ENCODE results near the gene AGRN. TPM values are rescaled to one million over a fixed set of nuclear protein-coding genes. Genes with fewer than 3 reads are reported as not detected.
"Not testable (repeated sequence)": the region's sequence is repeated elsewhere in the genome, so short reads cannot be mapped to it uniquely, and the experiment has no call there.

Gene AGRN
- total RNA-seq, 1 donor from 2014 or later: 374 TPM

DNA sequence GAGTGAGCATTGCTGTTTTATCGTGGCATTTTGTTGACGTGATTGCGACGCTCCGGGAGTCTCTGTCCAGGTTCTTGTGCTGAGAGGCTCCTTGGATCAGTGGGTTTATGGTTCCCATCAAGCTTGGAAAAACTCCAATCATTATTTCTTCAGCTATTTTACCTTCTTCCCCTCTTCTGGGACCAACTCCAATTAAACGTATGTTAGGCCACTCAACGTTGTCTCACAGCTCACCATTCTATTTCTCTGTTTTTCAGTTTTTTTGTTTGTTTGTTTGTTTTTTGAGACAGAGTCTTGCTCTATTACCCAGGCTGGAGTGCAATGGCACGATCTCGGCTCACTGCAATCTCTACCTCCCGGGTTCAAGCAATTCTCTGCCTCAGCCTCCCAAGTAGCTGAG lies 28.0 kb upstream of the AGRN start:
- Mint-ChIP-seq H3K4me1 (ENCODE audit: unreplicated experiment) (peaks cover 3% of the 10 kb centered on the region), H3K4me3 (ENCODE audit: unreplicated experiment) (no peak overlapping the region), H3K27ac (ENCODE audit: unreplicated experiment) (peak overlapping the region; percentile 26), H3K9me3 (ENCODE audit: unreplicated experiment) (peaks cover 5% of the 10 kb centered on the region), H3K36me3 (ENCODE audit: low read depth, unreplicated experiment) (peaks cover 14% of the 10 kb centered on the region), H3K27me3 (ENCODE audit: unreplicated experiment) (peaks cover 25% of the 10 kb centered on the region)
- TF ChIP-seq, protein P1, sequence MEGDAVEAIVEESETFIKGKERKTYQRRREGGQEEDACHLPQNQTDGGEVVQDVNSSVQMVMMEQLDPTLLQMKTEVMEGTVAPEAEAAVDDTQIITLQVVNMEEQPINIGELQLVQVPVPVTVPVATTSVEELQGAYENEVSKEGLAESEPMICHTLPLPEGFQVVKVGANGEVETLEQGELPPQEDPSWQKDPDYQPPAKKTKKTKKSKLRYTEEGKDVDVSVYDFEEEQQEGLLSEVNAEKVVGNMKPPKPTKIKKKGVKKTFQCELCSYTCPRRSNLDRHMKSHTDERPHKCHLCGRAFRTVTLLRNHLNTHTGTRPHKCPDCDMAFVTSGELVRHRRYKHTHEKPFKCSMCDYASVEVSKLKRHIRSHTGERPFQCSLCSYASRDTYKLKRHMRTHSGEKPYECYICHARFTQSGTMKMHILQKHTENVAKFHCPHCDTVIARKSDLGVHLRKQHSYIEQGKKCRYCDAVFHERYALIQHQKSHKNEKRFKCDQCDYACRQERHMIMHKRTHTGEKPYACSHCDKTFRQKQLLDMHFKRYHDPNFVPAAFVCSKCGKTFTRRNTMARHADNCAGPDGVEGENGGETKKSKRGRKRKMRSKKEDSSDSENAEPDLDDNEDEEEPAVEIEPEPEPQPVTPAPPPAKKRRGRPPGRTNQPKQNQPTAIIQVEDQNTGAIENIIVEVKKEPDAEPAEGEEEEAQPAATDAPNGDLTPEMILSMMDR (IDR thresholded peaks at IDR 0.05; ENCODE audit: unreplicated experiment): no peak
- no peak for DNase-seq (ENCODE audit: low spot score)

DNA sequence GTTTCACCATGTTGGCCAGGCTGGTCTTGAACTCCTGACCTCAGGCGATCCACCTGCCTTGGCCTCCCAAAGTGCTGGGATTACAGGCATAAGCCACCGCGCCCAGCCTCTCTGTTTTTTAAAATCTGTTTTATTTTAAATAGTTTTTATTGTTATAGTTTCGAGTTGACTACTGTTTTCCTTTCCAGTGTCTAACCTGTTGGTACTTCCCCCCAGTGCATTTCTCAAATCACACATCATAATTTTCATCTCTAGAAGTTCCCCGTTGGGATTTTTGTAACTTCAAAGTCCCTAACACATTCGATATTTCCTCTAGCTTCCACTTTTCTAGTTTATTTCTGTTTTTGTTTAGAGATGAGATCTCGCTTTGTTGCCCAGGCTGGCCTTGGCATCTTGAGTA lies 27.6 kb upstream of the AGRN start:
- no peak for DNase-seq (ENCODE audit: low spot score)
- Mint-ChIP-seq H3K4me3 (ENCODE audit: unreplicated experiment) (peak overlapping the region; percentile 22), H3K27me3 (ENCODE audit: unreplicated experiment) (peaks cover 30% of the 10 kb centered on the region), H3K36me3 (ENCODE audit: low read depth, unreplicated experiment) (peaks cover 14% of the 10 kb centered on the region), H3K27ac (ENCODE audit: unreplicated experiment) (no peak overlapping the region), H3K9me3 (ENCODE audit: unreplicated experiment) (peaks cover 5% of the 10 kb centered on the region), H3K4me1 (ENCODE audit: unreplicated experiment) (peaks cover 3% of the 10 kb centered on the region)
- TF ChIP-seq, protein P1 (IDR thresholded peaks at IDR 0.05; ENCODE audit: unreplicated experiment): no peak

DNA sequence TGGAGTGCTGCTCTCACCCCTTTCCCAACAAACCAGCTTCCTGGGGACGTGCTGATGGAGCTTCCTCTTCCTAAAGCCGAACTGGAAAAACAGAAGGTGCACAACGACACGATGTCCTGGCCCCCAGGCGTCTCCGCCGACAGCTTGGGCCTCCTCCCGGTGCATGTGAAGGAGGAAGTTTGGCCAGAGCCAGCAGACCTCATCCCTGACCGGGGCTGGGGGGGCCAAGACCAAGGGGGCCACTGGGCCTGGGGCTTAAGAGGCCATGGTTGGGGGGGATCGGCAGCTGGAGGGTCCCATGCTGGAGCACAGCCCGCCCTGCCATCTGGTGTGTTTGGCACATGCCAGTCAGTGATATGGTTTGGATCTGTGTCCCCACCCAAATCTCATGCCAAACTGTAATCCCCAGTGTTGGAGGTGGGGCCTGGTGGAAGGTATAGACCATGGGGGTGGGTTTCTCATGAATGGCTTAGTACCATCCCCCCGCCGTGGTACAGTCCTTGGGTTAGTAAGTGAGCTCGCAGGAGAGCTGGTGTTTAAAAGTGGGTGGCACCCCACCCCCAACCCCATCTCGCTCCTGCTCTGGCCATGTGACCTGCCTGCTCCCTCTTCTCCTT lies 26.4 kb upstream of the AGRN start:
- Mint-ChIP-seq H3K9me3 (ENCODE audit: unreplicated experiment) (peaks cover 5% of the 10 kb centered on the region), H3K27me3 (ENCODE audit: unreplicated experiment) (peaks cover 25% of the 10 kb centered on the region), H3K36me3 (ENCODE audit: low read depth, unreplicated experiment) (peaks cover 14% of the 10 kb centered on the region), H3K27ac (ENCODE audit: unreplicated experiment) (no peak overlapping the region), H3K4me1 (ENCODE audit: unreplicated experiment) (peaks cover 3% of the 10 kb centered on the region), H3K4me3 (ENCODE audit: unreplicated experiment) (no peak overlapping the region)
- peak; percentile 18 for DNase-seq (ENCODE audit: low spot score)
- TF ChIP-seq, protein P1 (IDR thresholded peaks at IDR 0.05; ENCODE audit: unreplicated experiment): no peak

DNA sequence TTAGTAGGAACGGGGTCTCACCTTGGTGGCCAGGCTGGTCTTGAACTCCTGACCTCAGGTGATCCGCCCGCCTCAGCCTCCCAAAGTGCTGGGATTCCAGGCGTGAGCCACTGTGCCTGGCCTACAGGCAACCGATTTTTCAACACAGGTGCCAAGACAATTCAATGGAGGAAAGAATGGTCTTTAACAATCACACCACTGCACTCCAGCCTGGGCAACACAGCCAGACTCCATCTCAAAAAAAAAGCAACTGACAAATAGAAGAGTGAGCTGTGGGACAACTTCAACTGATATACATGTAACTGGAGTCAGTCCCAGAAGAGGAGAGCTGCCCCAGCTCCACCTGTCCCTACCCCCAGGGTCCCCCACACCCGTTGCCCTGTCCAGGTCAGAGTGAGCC lies 25.4 kb upstream of the AGRN start:
- not testable (repeated sequence) for DNase-seq (ENCODE audit: low spot score); H3K9me3 Mint-ChIP-seq (ENCODE audit: unreplicated experiment); H3K4me1 Mint-ChIP-seq (ENCODE audit: unreplicated experiment); H3K4me3 Mint-ChIP-seq (ENCODE audit: unreplicated experiment); H3K27ac Mint-ChIP-seq (ENCODE audit: unreplicated experiment)
- Mint-ChIP-seq H3K36me3 (ENCODE audit: low read depth, unreplicated experiment) (peaks cover 14% of the 10 kb centered on the region), H3K27me3 (ENCODE audit: unreplicated experiment) (peaks cover 21% of the 10 kb centered on the region)

DNA sequence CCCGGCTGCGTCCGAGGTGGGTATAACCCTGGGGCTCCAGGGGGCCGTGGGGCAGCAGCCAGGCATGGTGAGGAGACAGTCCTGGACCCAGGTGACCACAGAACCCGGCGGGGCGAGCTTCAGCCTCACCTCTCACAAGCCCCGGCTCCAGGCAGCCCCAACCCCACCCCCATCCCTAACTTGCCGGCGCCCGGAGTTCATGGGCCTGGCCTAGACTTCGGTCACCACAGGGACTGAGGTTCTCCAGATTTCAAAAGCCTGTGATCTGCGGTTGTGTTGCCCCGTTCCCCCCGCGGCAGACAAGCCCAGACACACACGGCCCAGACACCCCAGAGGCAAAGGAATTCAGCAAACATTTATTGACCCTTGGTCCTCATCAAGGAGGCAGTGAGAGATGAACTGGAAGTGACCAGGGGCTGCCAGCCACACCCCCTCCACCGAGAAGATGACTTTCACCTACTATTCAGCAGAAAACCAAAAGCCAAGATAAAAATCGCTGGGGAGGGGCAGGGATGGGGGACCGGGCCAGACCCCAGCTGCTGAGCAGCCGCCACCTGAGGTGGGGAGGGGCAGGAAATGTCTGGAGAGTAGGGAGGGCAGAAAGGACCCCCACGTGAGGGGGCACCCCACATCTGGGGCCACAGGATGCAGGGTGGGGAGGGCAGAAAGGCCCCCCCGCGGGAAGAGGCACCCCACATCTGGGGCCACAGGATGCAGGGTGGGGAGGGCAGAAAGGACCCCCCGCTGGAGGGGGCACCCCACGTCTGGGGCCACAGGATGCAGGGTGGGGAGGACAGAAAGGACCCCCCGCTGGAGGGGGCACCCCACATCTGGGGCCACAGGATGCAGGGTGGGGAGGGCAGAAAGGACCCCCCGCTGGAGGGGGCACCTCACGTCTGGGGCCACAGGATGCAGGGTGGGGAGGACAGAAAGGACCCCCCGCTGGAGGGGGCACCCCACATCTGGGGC lies 24.0 kb upstream of the AGRN start:
- TF ChIP-seq, protein P1 (IDR thresholded peaks at IDR 0.05; ENCODE audit: unreplicated experiment): no peak
- peaks cover 5% of the 10 kb centered on the region for H3K9me3 Mint-ChIP-seq (ENCODE audit: unreplicated experiment)
- peaks cover 3% of the 10 kb centered on the region for H3K4me1 Mint-ChIP-seq (ENCODE audit: unreplicated experiment)
- H3K4me3 Mint-ChIP-seq (ENCODE audit: unreplicated experiment): peak overlapping the region; percentile 45
- H3K27me3 Mint-ChIP-seq (ENCODE audit: unreplicated experiment): peaks cover 21% of the 10 kb centered on the region
- no peak overlapping the region for H3K27ac Mint-ChIP-seq (ENCODE audit: unreplicated experiment)
- no peak for DNase-seq (ENCODE audit: low spot score)
- peaks cover 14% of the 10 kb centered on the region for H3K36me3 Mint-ChIP-seq (ENCODE audit: low read depth, unreplicated experiment)

Data from endothelial cell (in vitro differentiated cells).